K562 (cell line): Measurements from ENCODE around the gene HLA-F.

ENCODE experiments used
- BRF1 ChIP-seq: IDR thresholded peaks from 3 replicates; pipeline ENCODE4 v1.6.1; 2011; ENCODE audit warnings: borderline replicate concordance, mild to moderate bottlenecking; ENCODE audit not compliant: insufficient read length; ENCODE audit errors: extremely low read depth
- CREB5 ChIP-seq: fragments of 250-450 bp; sonication (Bioruptor Pico); IDR thresholded peaks from 2 replicates; pipeline ENCODE4 v1.5.0; 2020; ENCODE audit warnings: mild to moderate bottlenecking
- CTCF ChIP-seq, 3 experiments: IDR thresholded peaks in 2 of 3; conservative IDR thresholded peaks in 1 of 3; 2 replicates each; pipeline ENCODE4 v1.5.1; 2011 to 2012; ENCODE audit warnings: low read length in 3 of 3, mild to moderate bottlenecking in 3 of 3, control low read depth in 2 of 3, improper control_type of control experiment in 1 of 3, inconsistent platforms in 1 of 3, low read depth in 1 of 3, mixed read lengths in 1 of 3, moderate library complexity in 1 of 3; ENCODE audit not compliant: insufficient read depth in 2 of 3
- CXXC5 ChIP-seq: fragments of 250-450 bp; sonication (Bioruptor Pico); IDR thresholded peaks from 2 replicates; pipeline ENCODE4 v1.8.0; 2022; ENCODE audit warnings: inconsistent platforms, mild to moderate bottlenecking, moderate library complexity
- MNT ChIP-seq, 2 experiments: fragments of 450-650 bp; conservative IDR thresholded peaks; 2 replicates each; pipeline ENCODE4 v1.6.1; 2017; ENCODE audit warnings: mild to moderate bottlenecking in 2 of 2, moderate library complexity in 2 of 2
- NONO ChIP-seq, 2 experiments: fragments of 200-400 bp in 1 of 2; fragments of 450-650 bp in 1 of 2; formaldehyde crosslinking in 1 of 2; IDR thresholded peaks; 2 replicates each; pipeline ENCODE4 v1.6.1; 2017; ENCODE audit warnings: low read depth in 2 of 2, mild to moderate bottlenecking in 2 of 2, moderate library complexity in 2 of 2, low read length in 1 of 2
- POLR2A ChIP-seq: fragments of 450-650 bp; conservative IDR thresholded peaks from 2 replicates; pipeline ENCODE4 v1.6.1; 2016
- POLR2AphosphoS5 ChIP-seq: IDR thresholded peaks from 2 replicates; pipeline ENCODE4 v1.6.1; 2011; ENCODE audit warnings: mild to moderate bottlenecking, low read depth, low read length, moderate library complexity; ENCODE audit not compliant: control insufficient read depth, insufficient read depth
- SP1 ChIP-seq: sonication (generic); formaldehyde crosslinking; IDR thresholded peaks from 2 replicates; pipeline ENCODE4 v1.8.1; 2022; ENCODE audit warnings: mild to moderate bottlenecking, missing genetic modification reagents
- ZNF24 ChIP-seq: fragments of 450-650 bp; IDR thresholded peaks from 2 replicates; pipeline ENCODE4 v1.6.1; 2016
- ZNF318 ChIP-seq, 2 experiments: fragments of 450-650 bp; IDR thresholded peaks; 2 replicates each; pipeline ENCODE4 v1.6.1; 2016; ENCODE audit warnings: mild to moderate bottlenecking in 2 of 2, borderline replicate concordance in 1 of 2, low read depth in 1 of 2, moderate library complexity in 1 of 2
- ZNF740 ChIP-seq, 3 experiments: fragments of 200-800 bp in 1 of 3; sonication (Bioruptor generic) in 1 of 3; sonication (generic) in 1 of 3; formaldehyde crosslinking in 1 of 3; IDR thresholded peaks; 2 replicates each; pipeline versions ENCODE4 v1.6.1 to v1.8.0; 2016 to 2022; ENCODE audit warnings: mild to moderate bottlenecking in 2 of 3, missing compliant biosample characterization in 2 of 3, missing genetic modification characterization in 2 of 3, missing genetic modification reagents in 1 of 3

GRCh38 chr6:29726571-29727194 is 3.4 kb downstream of the HLA-F start:
- TF ChIP-seq CTCF (IDR thresholded peaks at IDR 0.05 in 2 of 3, conservative IDR thresholded peaks at IDR 0.05 in 1 of 3; ENCODE audit: insufficient read depth in 2 of 3, low read depth in 1 of 3, low read length in 3 of 3), result no peak
- no peak for TF ChIP-seq POLR2A
- TF ChIP-seq ZNF318 (IDR thresholded peaks at IDR 0.05; ENCODE audit: borderline replicate concordance in 1 of 2, low read depth in 1 of 2), result no peak
- no peak for TF ChIP-seq SP1
- no peak for TF ChIP-seq ZNF24
- TF ChIP-seq CREB5 (CRISPR knock-in tag), result no peak
- TF ChIP-seq NONO (IDR thresholded peaks at IDR 0.05; ENCODE audit: low read depth in 2 of 2, low read length in 1 of 2), result no peak
- TF ChIP-seq POLR2AphosphoS5, result no peak
- TF ChIP-seq ZNF740 (CRISPR knock-in tag; IDR thresholded peaks at IDR 0.05), result no peak
- TF ChIP-seq ZNF740 (tag; IDR thresholded peaks at IDR 0.05), result no peak
- no peak for TF ChIP-seq CXXC5 (CRISPR knock-in tag)
- no peak for TF ChIP-seq MNT (conservative IDR thresholded peaks at IDR 0.05)
- no peak for TF ChIP-seq BRF1
